Activated T-cell treated with anti-CD3 and anti-CD28 coated beads, Interleukin-2, amount 50 U/mL, for 72 hours (primary cell): Measurements from ENCODE around the gene TRANK1. TPM values are rescaled to one million over a fixed set of nuclear protein-coding genes. Genes with fewer than 3 reads are reported as not detected.

Source experiments
- ATAC-seq, 2 donors: fragments of 150-1000 bp; cut with Tn5 transposase; replicated peaks in 1 of 2; 2 replicates each; pipeline ENCODE4 v1.10.0; 2021; ENCODE audit warnings: moderate library complexity in 2 of 2, mild to moderate bottlenecking in 1 of 2
- DNase-seq, 2 donors: peaks; one replicate each; pipeline ENCODE4 v3.0.0; 2021 to 2022; ENCODE audit warnings: mixed read lengths in 1 of 2
- H3K27ac Mint-ChIP-seq: one replicate; pipeline ENCODE4 v1.8.0; 2022; ENCODE audit warnings: mild to moderate bottlenecking, moderate library complexity, mixed read lengths
- H3K27me3 Mint-ChIP-seq: one replicate; pipeline ENCODE4 v1.8.0; 2022; ENCODE audit warnings: low read depth, mixed read lengths
- H3K36me3 Mint-ChIP-seq, 2 donors: one replicate each; pipeline ENCODE4 v1.8.0; 2022; ENCODE audit warnings: mixed read lengths in 2 of 2, mild to moderate bottlenecking in 1 of 2; ENCODE audit not compliant: insufficient read depth in 2 of 2
- H3K4me1 Mint-ChIP-seq: one replicate; pipeline ENCODE4 v1.8.0; 2022; ENCODE audit warnings: low read depth, mixed read lengths
- H3K4me3 Mint-ChIP-seq, 2 donors: one replicate each; pipeline ENCODE4 v1.8.0; 2022; ENCODE audit warnings: mild to moderate bottlenecking in 2 of 2, mixed read lengths in 2 of 2, moderate library complexity in 2 of 2
- H3K9me3 Mint-ChIP-seq, 2 donors: one replicate each; pipeline ENCODE4 v1.8.0; 2022; ENCODE audit warnings: mixed read lengths in 2 of 2
- total RNA-seq, 2 donors: library from RNA; stranded (reverse); gene quantifications; one replicate each; pipeline ENCODE4 v1.2.3, GENCODE V29; 2022

Gene TRANK1
- total RNA-seq, 2 donors from 2014 or later: 19.1 to 25.8 TPM

- H3K4me3 Mint-ChIP-seq: no peak overlapping the region
- H3K36me3 Mint-ChIP-seq: no peaks in the 10 kb centered on the region
- H3K27me3 Mint-ChIP-seq: no peaks in the 10 kb centered on the region
- DNase-seq (no peak), ATAC-seq (no peak)
- no peak overlapping the region for H3K27ac Mint-ChIP-seq
- H3K9me3 Mint-ChIP-seq: no peaks in the 10 kb centered on the region
- no peaks in the 10 kb centered on the region for H3K4me1 Mint-ChIP-seq
Measured at GRCh38 chr3:36827133-36827532, 117.7 kb downstream of the TRANK1 start.

GRCh38 chr3:36826240-36826639, 118.6 kb downstream of the TRANK1 start:
- Mint-ChIP-seq H3K27me3 (no peaks in the 10 kb centered on the region), H3K36me3 (no peaks in the 10 kb centered on the region), H3K9me3 (no peaks in the 10 kb centered on the region), H3K4me3 (no peak overlapping the region), H3K27ac (no peak overlapping the region), H3K4me1 (no peaks in the 10 kb centered on the region)
- DNase-seq (no peak), ATAC-seq (no peak)

GRCh38 chr3:36824443-36824842, 120.4 kb downstream of the TRANK1 start:
- Mint-ChIP-seq H3K27ac (no peak overlapping the region), H3K9me3 (no peaks in the 10 kb centered on the region), H3K36me3 (no peaks in the 10 kb centered on the region), H3K4me3 (no peak overlapping the region), H3K4me1 (no peaks in the 10 kb centered on the region), H3K27me3 (no peaks in the 10 kb centered on the region)
- ATAC-seq (no peak), DNase-seq (no peak)

GRCh38 chr3:36823806-36824205, 121.0 kb downstream of the TRANK1 start:
- ATAC-seq (no peak), DNase-seq (no peak)
- Mint-ChIP-seq H3K9me3 (no peaks in the 10 kb centered on the region), H3K4me1 (no peaks in the 10 kb centered on the region), H3K27ac (no peak overlapping the region), H3K4me3 (no peak overlapping the region), H3K27me3 (no peaks in the 10 kb centered on the region), H3K36me3 (no peaks in the 10 kb centered on the region)

GRCh38 chr3:36820083-36820482, 124.8 kb downstream of the TRANK1 start:
- no peaks in the 10 kb centered on the region for H3K36me3 Mint-ChIP-seq
- no peak for DNase-seq

GRCh38 chr3:36817806-36818533, 126.9 kb downstream of the TRANK1 start:
- H3K27ac Mint-ChIP-seq: no peak overlapping the region
- ATAC-seq: no peak
- no peaks in the 10 kb centered on the region for H3K4me1 Mint-ChIP-seq

More at GRCh38 chr3:36820083-36820482, 124.8 kb downstream of the TRANK1 start:
- no peak overlapping the region for H3K27ac Mint-ChIP-seq
- no peaks in the 10 kb centered on the region for H3K4me1 Mint-ChIP-seq
- H3K27me3 Mint-ChIP-seq: no peaks in the 10 kb centered on the region
- no peak for ATAC-seq
- H3K9me3 Mint-ChIP-seq: no peaks in the 10 kb centered on the region
- no peak overlapping the region for H3K4me3 Mint-ChIP-seq

GRCh38 chr3:36815375-36815774, 129.5 kb downstream of the TRANK1 start:
- no peak for DNase-seq
- H3K4me1 Mint-ChIP-seq: no peaks in the 10 kb centered on the region
- no peak for ATAC-seq

More at GRCh38 chr3:36817806-36818533, 126.9 kb downstream of the TRANK1 start:
- Mint-ChIP-seq H3K9me3 (no peaks in the 10 kb centered on the region), H3K27me3 (no peaks in the 10 kb centered on the region), H3K4me3 (no peak overlapping the region), H3K36me3 (no peaks in the 10 kb centered on the region)
- DNase-seq: no peak

GRCh38 chr3:36814776-36815175, 130.1 kb downstream of the TRANK1 start:
- DNase-seq: no peak
- H3K36me3 Mint-ChIP-seq: no peaks in the 10 kb centered on the region
- H3K4me3 Mint-ChIP-seq: no peak overlapping the region
- no peaks in the 10 kb centered on the region for H3K27me3 Mint-ChIP-seq
- H3K4me1 Mint-ChIP-seq: no peaks in the 10 kb centered on the region
- no peak overlapping the region for H3K27ac Mint-ChIP-seq
- ATAC-seq: no peak
- no peaks in the 10 kb centered on the region for H3K9me3 Mint-ChIP-seq

More at GRCh38 chr3:36815375-36815774, 129.5 kb downstream of the TRANK1 start:
- Mint-ChIP-seq H3K27ac (no peak overlapping the region), H3K4me3 (no peak overlapping the region), H3K27me3 (no peaks in the 10 kb centered on the region), H3K36me3 (no peaks in the 10 kb centered on the region), H3K9me3 (no peaks in the 10 kb centered on the region)

- Mint-ChIP-seq H3K27me3 (no peaks in the 10 kb centered on the region), H3K4me3 (no peak overlapping the region), H3K27ac (no peak overlapping the region), H3K36me3 (no peaks in the 10 kb centered on the region), H3K9me3 (no peaks in the 10 kb centered on the region), H3K4me1 (no peaks in the 10 kb centered on the region)
- ATAC-seq: no peak
- DNase-seq: no peak
Measured at GRCh38 chr3:36814066-36814717, 130.7 kb downstream of the TRANK1 start.

GRCh38 chr3:36813305-36813704, 131.5 kb downstream of the TRANK1 start:
- Mint-ChIP-seq H3K4me1 (no peaks in the 10 kb centered on the region), H3K27me3 (no peaks in the 10 kb centered on the region), H3K36me3 (no peaks in the 10 kb centered on the region), H3K27ac (no peak overlapping the region), H3K4me3 (no peak overlapping the region), H3K9me3 (no peaks in the 10 kb centered on the region)
- ATAC-seq (no peak), DNase-seq (no peak)

GRCh38 chr3:36812240-36812639, 132.6 kb downstream of the TRANK1 start:
- Mint-ChIP-seq H3K36me3 (no peaks in the 10 kb centered on the region), H3K9me3 (no peaks in the 10 kb centered on the region), H3K4me3 (no peak overlapping the region), H3K4me1 (no peaks in the 10 kb centered on the region), H3K27me3 (no peaks in the 10 kb centered on the region), H3K27ac (no peak overlapping the region)
- DNase-seq (no peak), ATAC-seq (no peak)

- H3K4me1 Mint-ChIP-seq: no peaks in the 10 kb centered on the region
- no peaks in the 10 kb centered on the region for H3K36me3 Mint-ChIP-seq
- no peak for ATAC-seq
Measured at GRCh38 chr3:36811768-36812167, 133.1 kb downstream of the TRANK1 start.

GRCh38 chr3:36804295-36805055, 140.4 kb downstream of the TRANK1 start:
- DNase-seq: no peak
- Mint-ChIP-seq H3K27me3 (peaks cover 15% of the 10 kb centered on the region), H3K4me1 (no peaks in the 10 kb centered on the region), H3K9me3 (peaks cover 0 to 5% of the 10 kb centered on the region in 2 donors), H3K4me3 (no peak overlapping the region), H3K36me3 (peaks cover 1 to 6% of the 10 kb centered on the region in 2 donors), H3K27ac (no peak overlapping the region)
- ATAC-seq: no peak

More at GRCh38 chr3:36811768-36812167, 133.1 kb downstream of the TRANK1 start:
- Mint-ChIP-seq H3K4me3 (no peak overlapping the region), H3K9me3 (no peaks in the 10 kb centered on the region), H3K27ac (no peak overlapping the region), H3K27me3 (no peaks in the 10 kb centered on the region)
- DNase-seq: no peak
